Stomach (tissue), 4 donors: ENCODE data around the gene CLTB.

Experiments used
- CTCF ChIP-seq, 7 experiments: fragments of 450-650 bp in 4 of 7; fragments of 200-600 bp in 3 of 7; sonication (generic) in 3 of 7; IDR thresholded peaks; one replicate each; pipeline ENCODE4 v1.5.1; 2016 to 2019; ENCODE audit warnings: antibody characterized with exemption in 7 of 7, control low read depth in 2 of 7, mild to moderate bottlenecking in 1 of 7
- POLR2AphosphoS5 ChIP-seq, 3 donors: sonication (generic); formaldehyde crosslinking; IDR thresholded peaks; one replicate each; pipeline ENCODE4 v1.6.1; 2016; ENCODE audit warnings: antibody characterized with exemption in 3 of 3

GRCh38 chr5:176381423-176381822 is 34.9 kb downstream of the CLTB start:
- no peak for TF ChIP-seq CTCF (IDR thresholded peaks at IDR 0.05)
- TF ChIP-seq POLR2AphosphoS5 (IDR thresholded peaks at IDR 0.05), result no peak
